Measurements from ENCODE around the gene ADGRG3.

DNA sequence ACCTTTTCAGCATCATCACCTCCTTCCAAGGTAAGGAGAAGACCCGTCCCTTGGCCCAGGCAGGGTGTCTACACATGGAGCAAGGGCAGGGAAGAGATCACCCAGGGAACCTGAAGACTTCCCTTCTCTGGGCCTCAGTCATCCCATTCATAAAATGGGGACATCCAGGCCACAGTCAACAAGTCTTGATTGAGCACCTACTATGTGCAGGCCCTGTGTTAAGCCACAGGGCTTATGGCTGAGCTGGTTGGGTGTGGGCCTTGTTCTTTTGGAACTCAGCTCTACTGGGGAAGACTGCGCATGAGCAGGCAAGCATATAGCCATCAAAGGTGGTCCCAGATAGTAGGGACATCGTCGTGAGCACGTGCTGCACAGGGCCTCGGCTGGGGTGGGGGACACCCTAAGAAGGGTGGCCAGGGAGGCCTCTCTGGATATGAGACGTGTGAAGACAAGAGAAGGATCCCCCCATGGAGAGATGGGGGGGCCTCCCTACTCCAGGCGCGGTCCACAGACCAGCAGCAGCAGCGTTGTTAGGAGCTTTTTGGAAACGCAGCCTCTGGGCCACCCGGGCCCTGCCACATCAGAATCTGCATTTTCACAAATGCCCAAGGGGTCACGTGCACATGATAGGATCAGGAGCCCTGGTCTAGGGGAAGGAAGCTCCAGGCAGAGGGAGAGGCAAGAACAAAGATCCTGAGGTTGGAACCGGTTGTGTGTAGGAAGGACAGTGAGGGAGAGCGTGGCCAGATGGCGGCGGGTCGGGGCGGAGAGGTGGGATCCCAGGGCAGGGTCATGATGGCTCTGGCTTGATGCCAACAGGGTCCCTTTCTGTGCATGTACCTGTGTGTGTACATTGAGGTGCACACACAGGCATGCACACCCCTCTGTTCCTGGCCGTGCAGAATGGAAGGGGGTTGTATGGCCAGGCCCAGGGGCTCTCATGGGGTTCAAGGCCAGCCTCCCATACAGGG, 5.9 kb upstream of the ADGRG3 start:
- TF ChIP-seq HCFC1 (IDR thresholded peaks at IDR 0.05; ENCODE audit: low read depth, low read length) = no peak
- TF ChIP-seq ZNF174 (CRISPR knock-in tag; IDR thresholded peaks at IDR 0.05) = no peak
